ENCODE results near the gene SCAMP4. TPM values are rescaled to one million over a fixed set of nuclear protein-coding genes. Genes with fewer than 3 reads are reported as not detected.

Gene SCAMP4
- total and polyA plus RNA-seq, 2 of the 13 experiments (the other 11 are each of a cell fraction or from before 2014, with no cell fraction given), result 10.7 to 13.7 TPM

DNA sequence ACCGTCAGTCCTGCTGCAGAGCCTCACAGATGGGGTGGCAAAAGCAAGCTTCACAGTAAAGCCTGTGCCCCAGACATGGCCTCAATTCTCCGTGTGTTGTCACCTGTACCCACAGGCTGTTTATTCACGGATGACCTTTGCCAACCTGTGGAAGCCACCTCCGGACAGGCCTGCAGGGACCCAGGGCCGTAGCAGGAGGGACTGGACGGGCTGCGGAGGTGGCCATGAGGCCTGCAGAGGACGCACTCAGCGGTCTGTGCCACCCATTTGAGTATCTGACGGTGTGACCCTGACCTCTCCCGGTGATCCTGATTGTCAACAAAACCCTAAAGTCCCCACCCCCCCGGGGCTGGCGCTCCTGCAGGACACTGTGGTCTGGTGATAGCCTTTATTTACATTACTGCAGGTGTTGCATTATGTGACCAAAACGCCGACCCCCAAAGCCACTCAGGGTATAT lies 34.0 kb upstream of the SCAMP4 start (continued):
- TF ChIP-seq, protein P1, sequence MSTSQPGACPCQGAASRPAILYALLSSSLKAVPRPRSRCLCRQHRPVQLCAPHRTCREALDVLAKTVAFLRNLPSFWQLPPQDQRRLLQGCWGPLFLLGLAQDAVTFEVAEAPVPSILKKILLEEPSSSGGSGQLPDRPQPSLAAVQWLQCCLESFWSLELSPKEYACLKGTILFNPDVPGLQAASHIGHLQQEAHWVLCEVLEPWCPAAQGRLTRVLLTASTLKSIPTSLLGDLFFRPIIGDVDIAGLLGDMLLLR (CRISPR knock-in tag; IDR thresholded peaks at IDR 0.05), result 0 out of 2 replicates have a peak, but pooled peaks have one; percentile 46
- TF ChIP-seq HOXA5 (CRISPR knock-in tag; IDR thresholded peaks at IDR 0.05), result 0 out of 2 replicates have a peak, but pooled peaks have one; percentile 71
- peak; percentile 80 for TF ChIP-seq SKI (IDR thresholded peaks at IDR 0.05; ENCODE audit: partially characterized antibody)
- TF ChIP-seq, protein P2, sequence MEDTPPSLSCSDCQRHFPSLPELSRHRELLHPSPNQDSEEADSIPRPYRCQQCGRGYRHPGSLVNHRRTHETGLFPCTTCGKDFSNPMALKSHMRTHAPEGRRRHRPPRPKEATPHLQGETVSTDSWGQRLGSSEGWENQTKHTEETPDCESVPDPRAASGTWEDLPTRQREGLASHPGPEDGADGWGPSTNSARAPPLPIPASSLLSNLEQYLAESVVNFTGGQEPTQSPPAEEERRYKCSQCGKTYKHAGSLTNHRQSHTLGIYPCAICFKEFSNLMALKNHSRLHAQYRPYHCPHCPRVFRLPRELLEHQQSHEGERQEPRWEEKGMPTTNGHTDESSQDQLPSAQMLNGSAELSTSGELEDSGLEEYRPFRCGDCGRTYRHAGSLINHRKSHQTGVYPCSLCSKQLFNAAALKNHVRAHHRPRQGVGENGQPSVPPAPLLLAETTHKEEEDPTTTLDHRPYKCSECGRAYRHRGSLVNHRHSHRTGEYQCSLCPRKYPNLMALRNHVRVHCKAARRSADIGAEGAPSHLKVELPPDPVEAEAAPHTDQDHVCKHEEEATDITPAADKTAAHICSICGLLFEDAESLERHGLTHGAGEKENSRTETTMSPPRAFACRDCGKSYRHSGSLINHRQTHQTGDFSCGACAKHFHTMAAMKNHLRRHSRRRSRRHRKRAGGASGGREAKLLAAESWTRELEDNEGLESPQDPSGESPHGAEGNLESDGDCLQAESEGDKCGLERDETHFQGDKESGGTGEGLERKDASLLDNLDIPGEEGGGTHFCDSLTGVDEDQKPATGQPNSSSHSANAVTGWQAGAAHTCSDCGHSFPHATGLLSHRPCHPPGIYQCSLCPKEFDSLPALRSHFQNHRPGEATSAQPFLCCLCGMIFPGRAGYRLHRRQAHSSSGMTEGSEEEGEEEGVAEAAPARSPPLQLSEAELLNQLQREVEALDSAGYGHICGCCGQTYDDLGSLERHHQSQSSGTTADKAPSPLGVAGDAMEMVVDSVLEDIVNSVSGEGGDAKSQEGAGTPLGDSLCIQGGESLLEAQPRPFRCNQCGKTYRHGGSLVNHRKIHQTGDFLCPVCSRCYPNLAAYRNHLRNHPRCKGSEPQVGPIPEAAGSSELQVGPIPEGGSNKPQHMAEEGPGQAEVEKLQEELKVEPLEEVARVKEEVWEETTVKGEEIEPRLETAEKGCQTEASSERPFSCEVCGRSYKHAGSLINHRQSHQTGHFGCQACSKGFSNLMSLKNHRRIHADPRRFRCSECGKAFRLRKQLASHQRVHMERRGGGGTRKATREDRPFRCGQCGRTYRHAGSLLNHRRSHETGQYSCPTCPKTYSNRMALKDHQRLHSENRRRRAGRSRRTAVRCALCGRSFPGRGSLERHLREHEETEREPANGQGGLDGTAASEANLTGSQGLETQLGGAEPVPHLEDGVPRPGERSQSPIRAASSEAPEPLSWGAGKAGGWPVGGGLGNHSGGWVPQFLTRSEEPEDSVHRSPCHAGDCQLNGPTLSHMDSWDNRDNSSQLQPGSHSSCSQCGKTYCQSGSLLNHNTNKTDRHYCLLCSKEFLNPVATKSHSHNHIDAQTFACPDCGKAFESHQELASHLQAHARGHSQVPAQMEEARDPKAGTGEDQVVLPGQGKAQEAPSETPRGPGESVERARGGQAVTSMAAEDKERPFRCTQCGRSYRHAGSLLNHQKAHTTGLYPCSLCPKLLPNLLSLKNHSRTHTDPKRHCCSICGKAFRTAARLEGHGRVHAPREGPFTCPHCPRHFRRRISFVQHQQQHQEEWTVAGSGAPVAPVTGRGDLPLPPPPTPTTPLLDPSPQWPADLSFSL (CRISPR knock-in tag; IDR thresholded peaks at IDR 0.05), result no peak
- TF ChIP-seq, protein P3, sequence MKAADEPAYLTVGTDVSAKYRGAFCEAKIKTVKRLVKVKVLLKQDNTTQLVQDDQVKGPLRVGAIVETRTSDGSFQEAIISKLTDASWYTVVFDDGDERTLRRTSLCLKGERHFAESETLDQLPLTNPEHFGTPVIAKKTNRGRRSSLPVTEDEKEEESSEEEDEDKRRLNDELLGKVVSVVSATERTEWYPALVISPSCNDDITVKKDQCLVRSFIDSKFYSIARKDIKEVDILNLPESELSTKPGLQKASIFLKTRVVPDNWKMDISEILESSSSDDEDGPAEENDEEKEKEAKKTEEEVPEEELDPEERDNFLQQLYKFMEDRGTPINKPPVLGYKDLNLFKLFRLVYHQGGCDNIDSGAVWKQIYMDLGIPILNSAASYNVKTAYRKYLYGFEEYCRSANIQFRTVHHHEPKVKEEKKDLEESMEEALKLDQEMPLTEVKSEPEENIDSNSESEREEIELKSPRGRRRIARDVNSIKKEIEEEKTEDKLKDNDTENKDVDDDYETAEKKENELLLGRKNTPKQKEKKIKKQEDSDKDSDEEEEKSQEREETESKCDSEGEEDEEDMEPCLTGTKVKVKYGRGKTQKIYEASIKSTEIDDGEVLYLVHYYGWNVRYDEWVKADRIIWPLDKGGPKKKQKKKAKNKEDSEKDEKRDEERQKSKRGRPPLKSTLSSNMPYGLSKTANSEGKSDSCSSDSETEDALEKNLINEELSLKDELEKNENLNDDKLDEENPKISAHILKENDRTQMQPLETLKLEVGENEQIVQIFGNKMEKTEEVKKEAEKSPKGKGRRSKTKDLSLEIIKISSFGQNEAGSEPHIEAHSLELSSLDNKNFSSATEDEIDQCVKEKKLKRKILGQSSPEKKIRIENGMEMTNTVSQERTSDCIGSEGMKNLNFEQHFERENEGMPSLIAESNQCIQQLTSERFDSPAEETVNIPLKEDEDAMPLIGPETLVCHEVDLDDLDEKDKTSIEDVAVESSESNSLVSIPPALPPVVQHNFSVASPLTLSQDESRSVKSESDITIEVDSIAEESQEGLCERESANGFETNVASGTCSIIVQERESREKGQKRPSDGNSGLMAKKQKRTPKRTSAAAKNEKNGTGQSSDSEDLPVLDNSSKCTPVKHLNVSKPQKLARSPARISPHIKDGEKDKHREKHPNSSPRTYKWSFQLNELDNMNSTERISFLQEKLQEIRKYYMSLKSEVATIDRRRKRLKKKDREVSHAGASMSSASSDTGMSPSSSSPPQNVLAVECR (CRISPR knock-in tag; IDR thresholded peaks at IDR 0.05; ENCODE audit: borderline replicate concordance), result peak; percentile 83; the same call in 1 of the 2 replicates
- 0 out of 2 replicates have a peak, but pooled peaks have one; percentile 22 for TF ChIP-seq MAZ (IDR thresholded peaks at IDR 0.05; ENCODE audit: borderline replicate concordance, low read depth, low read length)
- TF ChIP-seq MAZ (CRISPR knock-in tag; IDR thresholded peaks at IDR 0.05; ENCODE audit: low read depth), result peak; percentile 84
- TF ChIP-seq ZNF143 (CRISPR knock-in tag; IDR thresholded peaks at IDR 0.05), result 0 out of 2 replicates have a peak, but pooled peaks have one; percentile 17
- peak; percentile 92 for TF ChIP-seq GATAD2A (CRISPR knock-in tag; IDR thresholded peaks at IDR 0.05)
- no peak for TF ChIP-seq ZNF841 (CRISPR knock-in tag; IDR thresholded peaks at IDR 0.05; ENCODE audit: borderline replicate concordance)
- no peak for TF ChIP-seq CENPX (CRISPR knock-in tag; IDR thresholded peaks at IDR 0.05)
- TF ChIP-seq NR2F2 (IDR thresholded peaks at IDR 0.05; ENCODE audit: borderline replicate concordance, low read depth), result peak; percentile 85
- TF ChIP-seq CREM (IDR thresholded peaks at IDR 0.05), result peak; percentile 63
- TF ChIP-seq CREM (CRISPR knock-in tag; IDR thresholded peaks at IDR 0.05), result no peak
- no peak for TF ChIP-seq HNRNPK (IDR thresholded peaks at IDR 0.05; ENCODE audit: low read depth, low read length, poor library complexity, severe bottlenecking)
- TF ChIP-seq IRX3 (CRISPR knock-in tag; IDR thresholded peaks at IDR 0.05; ENCODE audit: borderline replicate concordance, low read depth), result no peak
- peak; percentile 94 to 95 for TF ChIP-seq NR2F1 (CRISPR knock-in tag; IDR thresholded peaks at IDR 0.05)
- peak; percentile 39; the same call in 1 of the 2 replicates for TF ChIP-seq KDM1A (CRISPR knock-in tag; IDR thresholded peaks at IDR 0.05)

Measured in HepG2 (cell line).